Activated T-helper 1 cell treated with anti-CD3 and anti-CD28 coated beads, Interleukin-2, amount 50 U/mL, for 16 hours (primary cell): ENCODE data around the gene WBP1L.
"Not testable (repeated sequence)": the region's sequence is repeated elsewhere in the genome, so short reads cannot be mapped to it uniquely, and the experiment has no call there.

Experiments used
- DNase-seq, 2 donors: peaks; one replicate each; pipeline ENCODE4 v3.0.0-alpha.2; 2020; ENCODE audit warnings: low read depth in 1 of 2, low spot score in 1 of 2

Gene WBP1L

GRCh38 chr10:102743588-102744373 is at the start of gene WBP1L:
Gene WBP1L, plus strand, starts transcription at chr10:102743948. Its CDS starts 106 bp downstream, at chr10:102744054.
- DNase-seq: peak; percentile 85 to 88

DNA sequence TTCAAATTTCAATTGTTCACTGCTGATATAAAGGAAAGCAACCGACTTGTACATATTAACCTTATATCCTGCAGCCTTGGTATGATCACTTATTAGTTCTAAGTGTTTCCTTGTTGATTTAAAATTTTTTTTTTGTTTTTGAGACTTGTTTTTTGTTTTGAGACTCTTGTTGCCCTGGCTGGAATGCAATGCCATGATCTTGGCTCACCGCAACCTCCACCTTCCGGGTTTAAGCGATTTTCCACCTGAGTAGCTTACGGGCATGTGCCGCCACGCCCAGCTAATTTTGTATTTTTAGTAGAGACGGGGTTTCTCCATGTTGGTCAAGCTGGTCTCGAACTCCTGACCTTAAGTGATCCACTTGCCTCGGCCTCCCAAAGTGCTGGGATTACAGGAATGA is 48.3 kb upstream of the WBP1L start:
- DNase-seq: not testable (repeated sequence)

GRCh38 chr10:102696736-102697135 is 47.0 kb upstream of the WBP1L start:
- DNase-seq: no peak

GRCh38 chr10:102698894-102699293 is 44.9 kb upstream of the WBP1L start:
- no peak for DNase-seq

DNA sequence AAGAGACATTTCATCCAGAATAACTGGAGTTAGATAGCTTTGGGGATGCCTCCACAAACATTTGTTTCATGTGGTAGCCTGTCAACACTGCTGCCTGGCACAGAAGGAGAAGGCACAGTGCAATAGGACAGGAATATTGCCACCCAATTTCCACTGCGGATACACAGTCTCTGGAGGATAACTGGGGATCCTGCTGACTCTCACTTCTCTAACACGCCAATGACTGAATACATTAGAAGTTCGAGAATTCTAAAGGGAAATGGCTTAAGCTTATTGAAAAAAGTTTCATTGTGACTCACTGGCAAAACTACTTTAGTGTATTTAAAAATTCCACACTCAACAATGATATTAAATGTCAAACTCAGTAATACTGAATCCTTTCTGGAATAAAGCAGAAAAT is 42.5 kb upstream of the WBP1L start:
- DNase-seq: no peak

DNA sequence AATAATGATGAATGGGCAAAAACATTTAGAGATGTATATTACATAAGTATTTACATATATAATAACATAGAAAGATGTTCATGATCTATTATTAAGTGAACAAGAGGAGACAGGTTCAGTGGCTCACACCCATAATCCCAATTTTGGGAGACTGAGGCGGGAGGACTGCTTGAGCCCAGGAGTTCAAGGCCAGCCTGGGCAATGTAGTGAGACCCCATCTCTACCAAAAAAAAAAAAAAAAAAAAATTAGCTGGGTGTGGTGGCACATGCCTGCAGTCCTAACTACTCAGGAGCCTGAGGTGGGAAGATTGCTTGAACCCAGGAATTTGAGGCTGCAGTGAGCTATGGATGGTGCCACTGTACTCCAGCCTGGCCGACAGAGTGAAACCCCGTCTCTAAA is 42.0 kb upstream of the WBP1L start:
- DNase-seq: no peak

DNA sequence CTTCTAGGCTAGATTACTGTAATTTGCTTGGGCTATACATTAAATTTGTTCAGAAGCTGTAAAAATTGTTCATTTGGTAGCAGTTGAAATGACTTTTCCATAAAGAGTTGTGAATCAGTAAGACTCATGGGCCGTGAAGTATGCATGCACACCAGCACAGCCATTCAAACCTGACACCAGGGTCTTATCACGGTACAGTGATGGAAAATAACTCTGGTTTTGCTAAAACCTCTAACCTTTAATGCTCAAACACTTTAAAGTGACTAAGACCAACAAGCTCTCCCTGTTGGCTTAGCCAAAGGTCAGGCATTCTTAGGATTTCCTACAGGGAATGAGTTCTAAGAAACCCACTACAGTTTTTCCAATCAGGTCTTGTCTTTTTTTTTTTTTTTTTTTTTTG is 41.0 kb upstream of the WBP1L start:
- no peak for DNase-seq

DNA sequence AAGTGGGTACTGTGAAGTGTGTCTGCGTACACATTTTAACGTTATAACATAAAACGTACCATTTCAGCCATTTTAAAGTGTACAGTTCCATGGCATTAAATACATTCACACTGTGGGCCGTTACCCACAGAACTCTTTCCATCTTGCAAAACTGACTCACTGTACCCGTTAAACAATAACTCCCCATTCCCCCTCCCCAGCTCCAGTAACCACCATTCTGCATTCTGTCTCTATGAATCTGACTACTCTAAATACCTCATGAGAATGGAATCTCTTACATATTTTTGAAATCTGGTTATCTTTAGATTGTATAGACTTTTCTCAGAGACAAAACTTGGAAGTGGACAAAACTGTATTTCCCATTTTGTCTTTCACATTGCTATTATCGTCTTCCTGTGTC is 38.8 kb upstream of the WBP1L start:
- DNase-seq: no peak

DNA sequence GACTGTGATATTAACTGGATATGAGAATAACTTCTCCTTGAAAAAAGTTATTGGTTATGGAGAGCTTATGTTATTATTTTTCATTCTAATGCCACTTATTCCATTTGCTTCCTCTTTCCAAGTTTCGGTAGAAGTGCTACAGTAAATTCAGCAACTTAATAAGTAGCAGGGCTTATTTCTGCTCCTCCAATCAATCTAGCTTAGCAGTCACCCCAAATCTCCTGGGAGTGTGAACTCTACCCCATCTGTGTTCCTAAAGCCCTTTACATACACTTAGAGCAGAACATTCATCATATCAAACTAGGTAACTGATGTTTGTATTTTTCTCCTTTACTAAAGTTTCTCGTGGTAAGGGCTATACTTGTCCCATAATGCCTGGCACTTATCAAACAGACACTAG is 38.2 kb upstream of the WBP1L start:
- DNase-seq: no peak

DNA sequence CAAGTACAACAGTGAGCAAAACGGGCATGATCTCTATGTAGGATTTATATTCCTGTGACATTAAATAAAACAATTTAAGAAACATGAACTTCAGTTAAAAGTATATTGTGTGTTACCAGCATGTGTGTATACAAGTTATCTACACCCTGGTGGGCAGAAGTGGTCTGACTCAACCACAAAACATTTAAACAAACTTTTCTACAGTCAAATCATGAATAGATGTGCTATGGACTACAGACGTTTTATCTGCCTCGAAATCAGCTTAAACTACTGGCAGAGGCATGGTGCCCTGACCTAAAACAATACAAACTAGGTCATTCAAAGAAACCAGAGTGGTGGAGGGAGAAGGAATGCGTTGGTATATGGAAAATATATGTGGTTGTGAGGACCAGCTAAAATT is 33.1 kb upstream of the WBP1L start:
- no peak for DNase-seq

- no peak for DNase-seq
Measured at GRCh38 chr10:102712089-102712488, 31.7 kb upstream of the WBP1L start.

GRCh38 chr10:102712843-102713538 is 30.8 kb upstream of the WBP1L start:
- no peak for DNase-seq

- peak in 1 of 2 donors; percentile 56 for DNase-seq
Measured at GRCh38 chr10:102713539-102713813, 30.3 kb upstream of the WBP1L start.

GRCh38 chr10:102713814-102714620 is 29.7 kb upstream of the WBP1L start, which contains the start of gene ARL3:
Gene ARL3, minus strand, starts transcription at chr10:102714397. Its CDS starts 122 bp downstream, at chr10:102714275.
- DNase-seq: peak; percentile 87 to 95

GRCh38 chr10:102714621-102715455 is 28.9 kb upstream of the WBP1L start, which contains the start of gene SFXN2:
Gene SFXN2, plus strand, starts transcription at chr10:102714636. Its CDS starts 12,001 bp downstream, at chr10:102726637.
- DNase-seq: peak; percentile 7 to 25

DNA sequence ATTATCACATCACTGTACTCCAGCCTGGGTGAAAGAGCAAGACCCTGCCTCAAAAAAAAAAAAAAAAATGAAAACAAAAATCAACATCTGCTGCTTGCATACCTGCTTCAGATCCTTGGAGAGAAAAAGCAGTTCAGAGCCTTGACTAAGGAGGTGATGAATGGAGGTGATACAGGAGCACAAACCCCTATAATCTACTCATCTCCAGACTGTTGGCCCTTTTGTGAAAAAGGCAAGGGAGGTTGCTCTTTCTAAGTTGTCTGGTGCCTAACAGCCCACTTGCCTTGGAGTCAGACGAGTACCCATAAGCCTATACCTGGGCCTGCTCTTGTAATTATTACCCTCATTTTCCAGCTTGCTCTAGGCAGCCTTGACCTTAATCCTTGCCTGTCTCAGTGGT is 27.9 kb upstream of the WBP1L start:
- DNase-seq: no peak

- DNase-seq: not testable (repeated sequence)
Measured at GRCh38 chr10:102716900-102717565, 26.7 kb upstream of the WBP1L start.

- no peak for DNase-seq
Measured at GRCh38 chr10:102718220-102718619, 25.5 kb upstream of the WBP1L start.

DNA sequence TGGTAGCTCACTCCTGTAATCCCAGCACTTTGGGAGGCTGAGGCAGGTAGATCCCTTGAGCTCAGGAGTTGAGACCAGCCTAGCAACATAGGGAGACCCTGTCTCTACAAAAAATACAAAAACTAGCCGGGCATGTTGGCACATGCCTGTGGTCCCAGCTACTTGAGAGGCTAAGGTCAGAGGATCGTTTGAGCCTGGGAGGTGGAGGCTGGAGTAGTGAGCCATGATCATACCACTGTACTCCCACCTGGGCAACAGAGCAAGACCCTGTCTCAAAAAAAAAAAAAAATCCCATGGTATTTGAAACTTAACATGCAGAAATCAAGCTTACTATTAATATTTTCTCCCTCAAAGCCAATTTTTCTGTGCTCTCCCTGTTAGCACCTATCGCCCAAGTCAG is 23.4 kb upstream of the WBP1L start:
- DNase-seq: no peak

GRCh38 chr10:102720775-102721301 is 22.9 kb upstream of the WBP1L start:
- DNase-seq: no peak
